Frontal cortex (tissue), 4 donors: ENCODE results near the gene CARMIL1. TPM values are rescaled to one million over a fixed set of nuclear protein-coding genes. Genes with fewer than 3 reads are reported as not detected.
"Not testable (repeated sequence)": the region's sequence is repeated elsewhere in the genome, so short reads cannot be mapped to it uniquely, and the experiment has no call there.

Source experiments
- DNase-seq, 2 donors: peaks; one replicate each; pipeline ENCODE4 v3.0.0; 2012; ENCODE audit warnings: low spot score in 2 of 2
- FAIRE-seq: peaks from 2 replicates; lab custom pipeline; 2012; peaks lifted over from hg19 to GRCh38; lab: Jason Lieb, UNC
- total RNA-seq: library from RNA; depleted of rRNA; stranded (reverse); fragments of >200 nt; gene quantifications from one replicate; pipeline ENCODE4 v1.2.3, GENCODE V29; 2014
- donor health status: control.
- donor health status: control.
- donor health status: control.

The CARMIL1 gene
- total RNA-seq, 1 donor from 2014 or later = 32.6 TPM

DNA sequence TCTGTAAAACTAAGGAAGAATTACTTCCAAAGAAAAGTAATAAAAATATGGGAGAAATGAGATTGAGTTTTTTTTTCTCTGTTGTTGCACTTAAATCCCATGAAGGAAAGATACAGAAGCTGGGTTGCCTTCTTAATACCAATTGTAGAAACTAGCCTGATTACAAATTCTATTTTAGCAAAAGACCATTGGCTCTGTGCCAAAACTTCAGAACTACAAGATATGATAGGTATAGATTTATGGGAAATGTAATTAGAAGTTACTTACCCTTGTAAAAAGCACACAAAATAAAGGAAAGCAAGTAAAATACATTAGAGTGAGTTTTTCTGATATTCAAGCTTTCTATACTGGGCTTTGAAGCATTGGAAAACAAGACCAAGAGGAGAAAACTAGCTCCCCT is 299.4 kb downstream of the CARMIL1 start:
- DNase-seq (no peak), FAIRE-seq (no peak)

- FAIRE-seq (no peak), DNase-seq (no peak)
Observed at GRCh38 chr6:25579391-25579883, 300.3 kb downstream of the CARMIL1 start.

- no peak for FAIRE-seq
- DNase-seq = no peak
Observed at GRCh38 chr6:25579902-25580495, 300.8 kb downstream of the CARMIL1 start.

DNA sequence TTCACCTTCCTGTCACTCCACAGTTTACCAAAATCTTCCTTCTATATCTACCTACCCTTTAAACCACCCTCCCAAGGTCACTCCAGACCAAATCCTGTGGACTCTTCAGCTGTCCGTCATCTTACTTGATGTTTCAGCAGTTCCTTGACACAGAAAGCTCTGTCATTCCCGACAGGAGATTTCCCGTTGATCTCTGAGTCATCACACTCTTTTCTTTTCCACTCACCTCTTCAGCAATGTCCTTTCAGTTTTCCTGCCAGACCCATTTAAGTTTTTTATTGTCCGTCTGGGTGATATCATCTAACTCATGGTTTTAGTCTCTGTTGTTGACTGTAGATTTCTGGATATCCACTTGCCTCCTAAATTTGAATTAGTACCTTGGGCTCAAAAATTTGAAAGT is 302.9 kb downstream of the CARMIL1 start:
- DNase-seq = no peak
- FAIRE-seq = no peak

DNA sequence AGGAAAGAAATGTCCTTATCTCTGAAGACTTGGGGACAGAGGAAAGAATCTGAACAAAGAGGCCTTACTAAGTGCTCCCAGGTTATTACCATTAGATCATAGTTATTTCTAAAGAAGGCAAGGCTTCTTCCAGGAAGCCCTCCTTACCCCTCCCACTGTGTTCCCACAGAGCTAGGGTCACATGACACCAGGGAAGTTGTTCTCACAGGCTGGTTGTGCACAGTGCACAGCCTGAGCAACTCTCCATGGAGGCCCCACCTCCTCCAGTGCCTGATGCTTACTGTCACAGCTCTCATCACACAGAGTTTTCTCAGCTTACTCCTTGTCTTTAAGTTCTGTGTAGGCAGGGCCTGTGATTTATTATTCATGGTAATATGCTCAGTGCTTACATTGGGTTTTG is 303.9 kb downstream of the CARMIL1 start:
- FAIRE-seq (no peak), DNase-seq (no peak)

DNA sequence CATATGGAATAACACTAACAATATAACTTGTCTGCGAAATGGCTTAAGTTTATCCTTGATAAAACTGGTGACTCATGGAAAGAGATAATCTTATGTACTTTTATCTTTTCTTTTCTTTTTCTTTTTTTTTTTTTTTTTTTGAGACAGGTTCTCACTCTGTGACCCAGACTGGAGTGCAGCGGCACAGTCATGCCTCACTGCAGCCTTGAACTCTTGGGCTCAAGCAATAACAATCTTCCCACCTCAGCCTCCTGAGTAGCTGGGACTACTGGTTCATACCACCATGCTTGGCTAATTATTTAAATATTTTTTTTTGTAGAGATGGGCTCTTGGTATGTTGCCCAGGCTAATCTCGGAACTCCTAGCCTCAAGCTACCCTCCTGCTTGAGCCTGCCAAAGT is 304.7 kb downstream of the CARMIL1 start:
- FAIRE-seq (no peak), DNase-seq (no peak)

- FAIRE-seq (no peak), DNase-seq (no peak)
Observed at GRCh38 chr6:25585225-25585624, 306.1 kb downstream of the CARMIL1 start.

DNA sequence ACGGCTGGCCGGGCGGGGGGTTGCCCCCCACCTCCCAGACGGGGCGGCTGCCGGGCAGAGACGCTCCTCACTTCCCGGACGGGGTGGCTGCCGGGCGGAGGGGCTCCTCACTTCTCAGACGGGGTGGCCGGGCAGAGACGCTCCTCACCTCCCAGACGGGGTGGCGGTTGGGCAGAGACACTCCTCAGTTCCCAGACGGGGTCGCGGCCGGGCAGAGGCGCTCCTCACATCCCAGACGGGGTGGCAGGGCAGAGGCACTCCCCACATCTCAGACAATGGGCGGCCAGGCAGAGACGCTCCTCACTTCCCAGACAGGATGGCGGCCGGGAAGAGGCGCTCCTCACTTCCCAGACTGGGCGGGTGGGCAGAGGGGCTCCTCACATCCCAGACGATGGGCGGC is 306.9 kb downstream of the CARMIL1 start:
- not testable (repeated sequence) for FAIRE-seq, DNase-seq

- FAIRE-seq (no peak), DNase-seq (no peak)
Observed at GRCh38 chr6:25586927-25587326, 307.8 kb downstream of the CARMIL1 start.

DNA sequence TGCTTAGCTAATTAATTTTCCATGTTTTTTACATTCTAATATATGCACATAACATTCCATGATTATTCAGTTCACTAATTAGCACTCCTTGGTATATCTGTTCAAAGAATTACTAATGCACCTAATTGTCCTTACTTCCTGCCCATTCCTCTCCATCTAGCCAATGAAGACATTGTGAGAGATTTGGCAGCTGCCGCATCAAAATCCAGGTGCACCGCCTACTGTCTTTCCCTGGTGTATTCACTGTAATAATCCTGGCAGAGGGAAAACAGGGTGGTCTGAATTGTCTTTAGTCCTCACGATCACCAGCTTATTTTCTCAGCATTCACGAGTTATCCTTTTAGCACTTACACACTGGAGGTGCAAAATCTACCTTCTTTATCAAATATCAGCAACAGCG is 311.8 kb downstream of the CARMIL1 start:
- DNase-seq = no peak
- FAIRE-seq = no peak

DNA sequence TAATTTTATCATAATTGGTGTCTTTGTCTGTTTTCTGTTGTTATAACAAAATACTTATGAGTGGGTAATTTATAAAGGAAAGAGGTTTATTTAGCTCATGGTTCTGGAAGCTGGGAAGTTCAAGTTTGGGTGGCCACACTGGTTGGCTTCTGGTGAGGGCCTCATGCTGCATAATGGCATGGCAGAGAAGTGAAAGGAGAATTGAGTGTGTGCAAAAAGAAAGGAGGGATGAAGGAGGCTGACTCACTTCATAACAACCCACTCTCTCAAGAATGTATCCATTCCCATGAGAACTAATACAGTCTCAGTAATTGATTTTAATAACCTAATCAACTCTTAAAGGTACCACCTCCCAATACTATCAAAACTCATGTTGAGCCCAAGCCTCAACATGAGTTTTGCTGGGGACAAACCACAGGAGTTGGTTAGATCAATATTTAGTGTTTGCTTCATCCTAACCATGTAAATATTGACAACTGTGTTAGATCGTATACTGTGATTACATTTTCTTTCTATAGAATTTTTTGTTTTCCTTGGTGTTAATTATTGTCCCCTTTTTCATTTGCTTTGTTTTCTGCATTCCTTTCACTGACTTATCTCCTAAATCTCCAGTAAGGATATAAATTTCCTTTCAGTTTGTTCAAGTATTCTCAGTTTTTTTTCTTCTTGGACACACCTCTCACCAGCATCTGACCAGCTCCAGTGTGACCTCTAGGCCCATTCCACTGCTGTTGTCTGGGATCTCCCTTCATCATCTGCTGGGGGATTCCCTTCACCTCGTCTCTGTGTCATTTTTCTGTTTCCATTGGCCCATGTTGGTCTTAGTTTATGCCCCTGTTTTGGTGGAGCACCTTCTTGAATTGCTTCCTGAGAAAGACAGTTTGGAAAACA is 318.0 kb downstream of the CARMIL1 start:
- DNase-seq = no peak
- FAIRE-seq = no peak

GRCh38 chr6:25599516-25600085 is 320.4 kb downstream of the CARMIL1 start:
- DNase-seq (no peak), FAIRE-seq (no peak)

DNA sequence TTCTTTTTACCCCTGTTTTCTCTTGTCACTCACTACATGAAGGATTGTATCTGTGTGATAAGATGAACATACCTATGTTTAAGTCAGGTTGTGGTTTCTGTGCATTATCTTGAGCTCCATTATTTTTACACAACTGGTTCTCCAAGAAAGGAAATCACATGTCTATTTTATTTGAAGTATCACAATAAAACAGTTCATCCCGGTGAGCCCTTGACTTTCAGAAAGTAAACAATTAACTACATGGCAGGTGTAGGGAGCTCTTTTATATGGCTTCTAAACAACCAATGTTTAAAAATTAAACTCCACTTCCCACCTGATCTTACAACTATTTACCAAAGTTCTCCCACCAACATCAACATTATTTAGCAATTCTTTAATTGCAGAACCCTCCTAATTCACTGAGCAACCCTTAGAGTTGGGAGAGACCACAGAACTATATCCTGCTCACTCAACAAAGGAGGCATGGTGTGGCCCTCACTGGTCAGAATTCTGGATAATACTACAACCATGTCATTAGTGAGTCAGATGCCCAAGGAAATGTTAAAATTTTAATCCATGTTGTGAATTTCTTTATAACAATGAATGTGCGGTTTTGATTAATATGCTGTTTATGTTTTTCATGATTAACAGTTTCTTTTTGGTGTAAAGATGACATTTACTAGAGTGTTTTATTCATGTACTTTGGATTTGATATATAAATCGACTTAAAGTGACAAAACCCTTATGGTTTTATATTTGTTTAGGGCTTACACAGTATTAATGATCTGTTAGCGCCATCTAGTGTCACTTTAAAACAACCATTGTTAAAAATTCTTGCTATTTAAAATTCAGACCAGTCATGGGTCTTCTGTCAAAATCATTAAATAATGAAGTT is 322.9 kb downstream of the CARMIL1 start:
- FAIRE-seq (peak; percentile 88), DNase-seq (peak in 1 of 2 donors; percentile 12)

- FAIRE-seq = no peak
- DNase-seq = no peak
Observed at GRCh38 chr6:25602674-25602982, 323.5 kb downstream of the CARMIL1 start.

GRCh38 chr6:25603251-25603650 is 324.1 kb downstream of the CARMIL1 start:
- no peak for FAIRE-seq
- no peak for DNase-seq

DNA sequence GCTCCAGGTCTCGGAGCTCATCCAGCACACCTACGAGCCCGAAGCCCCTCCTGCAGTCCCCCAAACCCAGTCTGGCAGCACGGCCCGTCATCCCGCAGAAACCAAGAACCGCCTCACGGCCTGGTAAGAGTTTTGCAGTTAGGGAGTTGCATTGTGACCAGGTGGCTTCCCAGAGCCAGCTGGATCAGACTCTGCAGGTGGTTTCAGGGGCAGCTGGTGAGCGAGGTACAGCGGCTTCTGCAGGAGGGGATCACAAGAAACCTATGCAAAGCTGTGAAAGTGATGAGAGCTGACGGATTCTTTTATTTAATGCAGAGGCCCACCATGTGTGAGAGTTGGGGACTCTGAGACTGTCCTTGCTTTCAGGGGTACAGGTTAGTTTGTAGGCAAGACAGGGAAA is 327.0 kb downstream of the CARMIL1 start:
- DNase-seq = no peak

GRCh38 chr6:25608558-25609174 is 329.5 kb downstream of the CARMIL1 start:
- no peak for DNase-seq
- FAIRE-seq = no peak

More for the DNA sequence above, 327.0 kb downstream of the CARMIL1 start:
- FAIRE-seq = no peak

- DNase-seq = no peak
- no peak for FAIRE-seq
Observed at GRCh38 chr6:25612666-25613065, 333.5 kb downstream of the CARMIL1 start.

- no peak for FAIRE-seq
Observed at GRCh38 chr6:25613415-25613814, 334.2 kb downstream of the CARMIL1 start.

DNA sequence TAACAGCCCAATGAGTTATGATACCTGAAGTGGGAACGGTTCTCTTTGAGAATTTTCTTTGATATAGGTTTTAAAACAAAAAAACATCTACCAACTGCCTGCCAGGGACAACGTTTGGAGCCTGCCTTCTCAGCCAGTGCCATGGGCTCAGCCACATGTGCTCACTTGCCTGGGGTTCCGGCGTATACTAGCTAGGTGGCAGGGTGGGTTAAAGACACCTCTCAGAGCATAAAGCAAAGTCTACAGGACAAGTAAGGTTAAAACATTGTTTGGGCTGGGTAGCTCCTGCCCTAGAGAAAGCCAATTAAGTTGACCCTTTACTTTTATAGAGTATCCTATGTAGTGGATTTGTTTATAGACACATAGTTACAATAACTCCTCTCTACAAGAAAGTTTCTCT is 334.9 kb downstream of the CARMIL1 start:
- DNase-seq (no peak), FAIRE-seq (no peak)

More at GRCh38 chr6:25613415-25613814, 334.2 kb downstream of the CARMIL1 start:
- no peak for DNase-seq
